Parathyroid adenoma (tissue), 2 donors: ENCODE measurements around the gene EYA4.

ENCODE experiments used
- H2AFZ ChIP-seq: fragments of 300-600 bp; sonication (generic); one replicate; pipeline ENCODE4 v1.7.0; 2017; ENCODE audit warnings: antibody characterized with exemption, mild to moderate bottlenecking
- H3K27ac ChIP-seq: fragments of 300-600 bp; sonication (generic); one replicate; pipeline ENCODE4 v1.7.0; 2017
- H3K27me3 ChIP-seq: fragments of 300-600 bp; sonication (generic); one replicate; pipeline ENCODE4 v1.7.0; 2017; ENCODE audit warnings: low read length; ENCODE audit not compliant: control insufficient read depth, insufficient read depth
- H3K36me3 ChIP-seq: fragments of 300-600 bp; sonication (generic); one replicate; pipeline ENCODE4 v1.7.0; 2017; ENCODE audit warnings: low read length; ENCODE audit not compliant: control insufficient read depth, insufficient read depth
- H3K4me1 ChIP-seq: fragments of 300-600 bp; sonication (generic); one replicate; pipeline ENCODE4 v1.7.0; 2017; ENCODE audit warnings: control low read depth
- H3K4me2 ChIP-seq: fragments of 300-600 bp; sonication (generic); one replicate; pipeline ENCODE4 v1.7.0; 2017; ENCODE audit warnings: low read length
- H3K4me3 ChIP-seq: fragments of 300-600 bp; sonication (generic); one replicate; pipeline ENCODE4 v1.7.0; 2017; ENCODE audit warnings: low read depth, low read length
- H3K79me2 ChIP-seq: fragments of 300-600 bp; sonication (generic); one replicate; pipeline ENCODE4 v1.7.0; 2017; ENCODE audit warnings: control low read depth
- H3K9ac ChIP-seq: fragments of 300-600 bp; sonication (generic); one replicate; pipeline ENCODE4 v1.7.0; 2017; ENCODE audit warnings: mild to moderate bottlenecking
- H3K9me3 ChIP-seq: fragments of 300-600 bp; sonication (generic); one replicate; pipeline ENCODE4 v1.7.0; 2017; ENCODE audit warnings: low read length; ENCODE audit not compliant: control insufficient read depth
- CTCF ChIP-seq: fragments of 300-600 bp; sonication (generic); IDR thresholded peaks from one replicate; pipeline ENCODE4 v1.7.0; 2017; ENCODE audit warnings: antibody characterized with exemption, mild to moderate bottlenecking
- donor health status: primary hyperparathyroidism.

Gene EYA4

GRCh38 chr6:133542056-133542821 is 301.1 kb downstream of the EYA4 start:
- no peak overlapping the region for H3K9ac ChIP-seq
- H3K9me3 ChIP-seq = no peaks in the 10 kb centered on the region
- H2AFZ ChIP-seq = no peak overlapping the region
- H3K4me1 ChIP-seq = no peaks in the 10 kb centered on the region
- H3K27ac ChIP-seq = no peak overlapping the region
- no peaks in the 10 kb centered on the region for H3K27me3 ChIP-seq
- no peak overlapping the region for H3K4me3 ChIP-seq
- no peak for TF ChIP-seq CTCF
- no peaks in the 10 kb centered on the region for H3K79me2 ChIP-seq
- H3K4me2 ChIP-seq = no peak overlapping the region
- no peaks in the 10 kb centered on the region for H3K36me3 ChIP-seq

DNA sequence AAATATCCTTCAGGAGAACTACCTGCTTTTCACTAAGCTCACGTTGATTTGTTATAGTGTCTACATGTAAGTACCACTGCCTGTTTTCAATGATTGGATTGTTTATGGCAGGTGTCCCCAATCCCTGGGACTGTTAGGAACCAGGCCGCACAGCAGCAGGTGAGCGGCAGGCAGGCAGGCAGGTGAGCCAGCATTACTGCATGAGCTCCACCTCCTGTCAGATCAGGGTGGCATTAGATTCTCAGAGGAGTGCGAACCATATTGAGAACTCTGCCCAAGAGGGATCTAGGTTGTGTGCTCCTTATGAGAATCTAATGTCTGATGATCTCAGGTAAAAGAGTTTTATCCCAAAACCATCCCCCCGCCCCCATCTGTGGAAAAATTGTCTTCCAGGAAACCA is 303.3 kb downstream of the EYA4 start:
- Histone ChIP-seq H3K36me3 (no peaks in the 10 kb centered on the region), H3K4me3 (no peak overlapping the region), H3K27ac (no peak overlapping the region), H3K4me2 (no peak overlapping the region), H3K9me3 (no peaks in the 10 kb centered on the region), H3K4me1 (no peaks in the 10 kb centered on the region), H3K9ac (no peak overlapping the region), H3K79me2 (no peaks in the 10 kb centered on the region), H2AFZ (no peak overlapping the region), H3K27me3 (no peaks in the 10 kb centered on the region)
- no peak for TF ChIP-seq CTCF

- no peaks in the 10 kb centered on the region for H3K4me1 ChIP-seq
- H3K4me2 ChIP-seq = no peak overlapping the region
- H3K27me3 ChIP-seq = no peaks in the 10 kb centered on the region
- no peaks in the 10 kb centered on the region for H3K36me3 ChIP-seq
- no peak overlapping the region for H2AFZ ChIP-seq
- no peak overlapping the region for H3K9ac ChIP-seq
- no peaks in the 10 kb centered on the region for H3K9me3 ChIP-seq
- no peak overlapping the region for H3K4me3 ChIP-seq
- no peaks in the 10 kb centered on the region for H3K79me2 ChIP-seq
- TF ChIP-seq CTCF = no peak
- H3K27ac ChIP-seq = no peak overlapping the region
These were observed 304.9 kb downstream of the EYA4 start for GRCh38 chr6:133546098-133546497.

- H3K9ac ChIP-seq = no peak overlapping the region
These were observed 306.0 kb downstream of the EYA4 start for GRCh38 chr6:133547136-133547535.

More at GRCh38 chr6:133547136-133547535, 306.0 kb downstream of the EYA4 start:
- Histone ChIP-seq H3K4me2 (no peak overlapping the region), H3K79me2 (no peaks in the 10 kb centered on the region), H2AFZ (no peak overlapping the region), H3K9me3 (no peaks in the 10 kb centered on the region), H3K4me3 (no peak overlapping the region), H3K36me3 (no peaks in the 10 kb centered on the region), H3K4me1 (no peaks in the 10 kb centered on the region), H3K27me3 (no peaks in the 10 kb centered on the region), H3K27ac (no peak overlapping the region)
- no peak for TF ChIP-seq CTCF
